GM23248 (cell line): ENCODE data around the gene TWIST2.

Experiments used
- EZH2 ChIP-seq: fragments of 200-600 bp; sonication (generic); IDR thresholded peaks from 2 replicates; pipeline ENCODE4 v1.6.1; 2018; ENCODE audit warnings: antibody characterized with exemption, mild to moderate bottlenecking; ENCODE audit not compliant: insufficient read depth, poor library complexity, severe bottlenecking
- EZH2phosphoT487 ChIP-seq: fragments of 200-600 bp; sonication (generic); IDR thresholded peaks from 2 replicates; pipeline ENCODE4 v1.6.1; 2018; ENCODE audit warnings: antibody characterized with exemption, moderate library complexity, mild to moderate bottlenecking, low read depth; ENCODE audit not compliant: insufficient read depth

GRCh38 chr2:238835726-238836301, 12.1 kb upstream of the TWIST2 start:
- TF ChIP-seq EZH2phosphoT487 = no peak
- TF ChIP-seq EZH2 = no peak
